ENCODE data around the gene AMDHD2.
"Not testable (repeated sequence)": the region's sequence is repeated elsewhere in the genome, so short reads cannot be mapped to it uniquely, and the experiment has no call there.

AMDHD2 gene

DNA sequence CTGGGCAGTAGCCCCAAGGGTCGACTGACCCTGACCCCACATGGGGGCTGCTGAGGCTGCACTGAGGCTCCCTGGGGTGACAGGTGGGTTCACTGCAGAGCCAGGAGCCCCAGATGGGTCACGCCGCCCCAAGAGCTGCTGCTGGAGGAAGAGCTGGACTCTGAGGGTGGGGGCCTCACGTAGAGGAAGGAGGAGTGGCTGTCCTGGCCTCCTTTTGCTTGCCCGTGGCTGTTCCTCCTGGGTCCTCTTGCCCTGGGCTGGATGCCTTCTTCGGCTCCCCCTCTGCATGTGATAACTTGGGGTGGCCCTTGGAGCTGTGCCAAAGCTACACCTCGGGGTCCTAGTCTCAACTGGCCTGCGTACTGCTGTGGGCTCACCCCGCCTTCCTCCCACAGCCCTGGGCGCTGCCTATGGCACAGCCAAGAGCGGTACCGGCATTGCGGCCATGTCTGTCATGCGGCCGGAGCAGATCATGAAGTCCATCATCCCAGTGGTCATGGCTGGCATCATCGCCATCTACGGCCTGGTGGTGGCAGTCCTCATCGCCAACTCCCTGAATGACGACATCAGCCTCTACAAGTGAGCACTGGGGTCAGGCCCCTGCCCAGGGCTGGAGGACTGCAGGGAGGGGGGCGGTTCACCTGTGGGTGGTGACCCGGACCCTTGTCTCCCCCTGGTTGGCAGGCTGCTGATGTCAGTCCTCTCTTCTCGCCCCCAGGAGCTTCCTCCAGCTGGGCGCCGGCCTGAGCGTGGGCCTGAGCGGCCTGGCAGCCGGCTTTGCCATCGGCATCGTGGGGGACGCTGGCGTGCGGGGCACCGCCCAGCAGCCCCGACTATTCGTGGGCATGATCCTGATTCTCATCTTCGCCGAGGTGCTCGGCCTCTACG lies 1.1 kb upstream of the AMDHD2 start:
- DNase-seq: no peak

DNA sequence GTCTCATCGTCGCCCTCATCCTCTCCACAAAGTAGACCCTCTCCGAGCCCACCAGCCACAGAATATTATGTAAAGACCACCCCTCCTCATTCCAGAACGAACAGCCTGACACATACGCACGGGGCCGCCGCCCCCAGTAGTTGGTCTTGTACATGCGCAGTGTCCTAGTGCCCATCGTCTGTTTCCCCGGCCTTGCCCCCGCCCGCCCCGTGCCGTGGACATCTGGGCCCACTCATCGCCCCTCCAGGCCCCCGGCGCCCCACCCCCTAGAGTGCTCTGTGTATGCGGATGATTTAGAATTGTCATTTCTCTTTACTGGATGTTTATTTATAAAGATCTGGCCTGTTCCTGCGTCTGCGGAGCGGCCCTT lies 475 bp upstream of the AMDHD2 start:
- DNase-seq: no peak

DNA sequence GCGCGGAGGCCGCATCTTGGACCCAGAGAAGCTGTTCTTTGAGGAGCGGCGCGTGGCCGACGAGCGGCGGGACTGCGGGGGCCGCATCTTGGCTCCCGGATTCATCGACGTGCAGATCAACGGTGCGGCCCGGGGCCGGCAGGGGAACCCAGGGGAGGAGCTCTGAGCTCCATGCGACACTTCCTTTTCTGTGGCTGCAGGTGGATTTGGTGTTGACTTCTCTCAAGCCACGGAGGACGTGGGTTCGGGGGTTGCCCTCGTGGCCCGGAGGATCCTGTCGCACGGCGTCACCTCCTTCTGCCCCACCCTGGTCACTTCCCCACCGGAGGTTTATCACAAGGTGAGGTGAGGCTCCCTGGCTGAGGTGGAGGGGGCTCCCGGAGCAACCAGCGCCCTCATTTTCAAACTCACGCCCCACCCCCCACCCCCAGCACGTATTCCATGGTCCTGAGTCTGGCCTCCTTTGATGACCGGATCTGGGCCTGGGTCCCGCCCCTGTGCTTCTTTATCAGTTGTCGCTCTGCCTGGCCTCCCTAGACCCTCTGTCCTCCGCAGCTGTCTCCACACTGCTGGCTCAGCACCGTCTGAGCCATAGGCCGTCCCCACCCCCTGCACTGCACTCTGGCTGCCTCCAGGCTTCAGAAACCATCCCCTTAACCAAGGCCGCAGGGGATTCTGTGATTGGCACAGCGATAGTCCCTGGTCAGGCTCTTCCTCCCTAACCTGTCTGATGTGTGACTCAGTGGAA lies 787 bp downstream of the AMDHD2 start:
- peak; percentile 55 for DNase-seq

DNA sequence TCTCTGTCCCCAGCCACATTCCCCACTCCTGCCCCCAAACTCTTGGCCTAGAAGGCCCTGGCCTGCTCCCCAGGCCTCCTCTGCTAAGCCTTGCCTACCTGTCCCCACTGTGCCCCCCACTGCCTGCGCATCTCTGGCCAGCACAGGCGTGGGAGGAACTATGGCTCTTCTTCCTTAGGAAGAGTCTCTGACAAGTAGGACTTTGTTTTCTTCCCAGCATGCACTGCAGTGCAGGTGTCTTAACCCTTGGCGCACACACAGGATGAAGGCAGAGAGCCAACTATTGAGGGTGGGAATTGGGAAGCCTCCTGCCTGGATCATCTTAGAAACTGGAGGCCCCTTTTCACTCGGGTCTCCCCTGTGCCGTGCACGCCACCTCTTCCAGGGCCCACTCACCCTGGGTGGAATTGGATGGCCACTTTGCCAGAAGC lies 3.6 kb downstream of the AMDHD2 start:
- no peak for DNase-seq

DNA sequence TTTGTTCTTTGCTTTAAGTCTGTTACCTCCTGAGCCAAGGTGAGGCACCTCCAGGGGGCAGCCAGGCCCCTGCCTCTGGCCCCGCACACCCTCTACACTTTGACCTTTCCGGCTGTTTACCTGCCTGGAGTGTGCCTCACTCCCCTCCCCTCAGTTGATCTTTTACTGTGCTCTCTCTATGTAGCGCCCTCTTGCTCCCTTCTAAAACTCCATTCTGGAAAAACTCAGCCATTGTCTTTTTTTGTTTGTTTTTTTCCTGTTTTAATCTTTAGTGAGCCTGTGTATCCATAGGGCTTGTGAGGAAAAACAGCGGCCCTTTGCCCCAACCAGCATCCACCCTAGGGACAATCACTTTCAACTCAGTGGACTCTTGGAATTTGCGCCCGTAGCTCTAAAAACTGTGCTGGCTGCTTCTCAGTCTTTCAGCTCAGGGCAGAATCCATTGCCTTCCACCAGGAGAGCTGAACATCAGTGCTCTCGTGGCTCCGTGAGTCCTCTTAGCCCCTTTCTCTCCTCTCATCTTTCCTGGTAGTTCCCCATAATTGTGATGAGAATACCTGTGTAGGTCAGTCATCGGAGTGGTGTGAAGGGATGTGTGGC lies 4.3 kb downstream of the AMDHD2 start:
- DNase-seq: no peak

DNA sequence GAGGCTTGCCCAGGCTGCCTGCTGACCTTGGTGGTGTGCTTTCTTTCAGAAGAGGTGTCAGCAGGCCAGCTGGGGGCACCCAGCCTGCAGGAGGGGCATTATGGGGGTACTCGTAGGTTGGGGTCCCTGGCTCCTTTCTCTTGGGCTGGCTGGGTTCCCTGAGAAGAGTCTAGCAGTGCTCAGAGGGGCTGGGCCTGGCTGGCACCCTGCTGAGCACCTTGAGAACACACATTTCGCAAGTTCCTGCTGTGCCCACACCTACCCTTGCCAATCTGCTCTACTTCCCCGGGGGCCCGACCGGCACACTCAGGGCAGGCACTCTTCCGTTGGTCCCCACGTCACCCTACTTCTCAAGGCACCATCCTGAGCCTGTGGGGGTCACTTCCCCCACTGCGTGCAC lies 6.0 kb downstream of the AMDHD2 start:
- DNase-seq: no peak

DNA sequence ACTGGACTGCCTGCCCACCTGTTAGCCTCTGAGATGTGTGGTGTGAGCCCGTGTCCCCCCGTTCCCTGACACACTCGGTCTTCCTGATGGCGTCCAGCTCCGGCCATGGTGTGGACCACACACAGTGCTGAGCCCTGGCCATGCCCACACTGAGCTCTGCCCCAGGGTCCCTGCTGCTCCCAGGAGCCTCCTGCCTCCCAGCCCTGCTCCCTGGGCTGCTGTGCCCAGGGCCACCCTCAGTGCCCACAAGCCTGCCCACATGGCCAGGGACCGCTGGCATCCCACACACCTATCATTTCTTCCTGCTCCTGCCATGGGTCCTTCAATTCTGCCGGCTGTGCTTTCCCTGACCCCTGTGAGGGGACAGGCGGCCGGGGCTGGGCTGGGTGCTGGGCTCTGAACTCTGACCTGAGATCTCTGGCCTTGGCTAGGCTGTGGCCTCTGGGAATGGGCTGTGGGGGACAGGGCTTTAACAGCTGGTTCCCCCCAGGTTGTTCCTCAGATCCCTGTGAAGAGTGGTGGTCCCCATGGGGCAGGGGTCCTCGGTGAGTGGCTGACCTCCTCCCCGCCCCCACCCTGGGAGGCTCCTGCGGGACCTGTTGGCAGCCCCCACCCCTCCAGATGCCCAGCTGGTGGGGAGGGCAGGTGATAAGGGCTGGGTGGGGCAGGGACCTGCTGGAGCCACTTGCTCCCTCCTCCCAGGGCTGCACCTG lies 7.1 kb downstream of the AMDHD2 start:
- DNase-seq: no peak

DNA sequence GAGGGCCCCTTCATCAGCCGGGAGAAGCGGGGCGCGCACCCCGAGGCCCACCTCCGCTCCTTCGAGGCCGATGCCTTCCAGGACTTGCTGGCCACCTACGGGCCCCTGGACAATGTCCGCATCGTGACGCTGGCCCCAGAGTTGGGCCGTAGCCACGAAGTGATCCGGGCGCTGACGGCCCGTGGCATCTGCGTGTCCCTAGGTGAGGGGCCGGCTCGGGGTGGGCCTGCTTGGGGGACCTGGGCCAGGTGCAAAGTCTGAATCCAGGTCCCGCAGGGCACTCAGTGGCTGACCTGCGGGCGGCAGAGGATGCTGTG lies 7.6 kb downstream of the AMDHD2 start:
- no peak for DNase-seq

DNA sequence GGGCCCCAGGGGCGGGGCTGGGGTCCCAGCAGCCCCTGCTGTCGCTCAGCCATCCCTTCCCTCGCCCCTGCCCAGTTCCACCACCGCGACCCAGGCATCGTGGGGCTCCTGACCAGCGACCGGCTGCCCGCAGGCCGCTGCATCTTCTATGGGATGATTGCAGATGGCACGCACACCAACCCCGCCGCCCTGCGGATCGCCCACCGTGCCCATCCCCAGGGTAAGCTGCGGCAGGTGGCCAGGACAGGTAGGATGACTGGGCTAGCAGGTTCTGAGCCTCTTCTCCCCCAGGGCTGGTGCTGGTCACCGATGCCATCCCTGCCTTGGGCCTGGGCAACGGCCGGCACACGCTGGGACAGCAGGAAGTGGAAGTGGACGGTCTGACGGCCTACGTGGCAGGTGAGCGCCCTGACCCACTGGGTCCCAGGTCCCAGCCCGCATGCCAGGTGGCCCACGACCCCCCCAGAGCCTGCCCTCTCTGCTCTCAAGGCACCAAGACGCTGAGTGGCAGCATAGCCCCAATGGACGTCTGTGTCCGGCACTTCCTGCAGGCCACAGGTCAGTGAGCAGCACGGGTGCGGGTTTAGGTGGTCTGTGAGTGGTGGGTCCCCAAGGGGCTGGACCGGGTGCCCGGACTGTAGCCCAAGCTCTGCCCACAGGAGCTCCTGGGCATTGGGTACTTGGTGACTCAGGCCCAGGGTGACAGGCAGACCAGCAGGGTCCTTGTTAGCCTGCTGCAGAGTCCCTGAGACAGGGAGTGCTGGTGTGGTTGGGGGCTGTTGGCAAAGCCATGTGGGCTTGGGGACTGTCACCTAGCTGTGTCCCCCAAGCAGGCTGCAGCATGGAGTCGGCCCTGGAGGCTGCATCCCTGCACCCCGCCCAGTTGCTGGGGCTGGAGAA lies 8.2 kb downstream of the AMDHD2 start:
- DNase-seq: no peak

DNA sequence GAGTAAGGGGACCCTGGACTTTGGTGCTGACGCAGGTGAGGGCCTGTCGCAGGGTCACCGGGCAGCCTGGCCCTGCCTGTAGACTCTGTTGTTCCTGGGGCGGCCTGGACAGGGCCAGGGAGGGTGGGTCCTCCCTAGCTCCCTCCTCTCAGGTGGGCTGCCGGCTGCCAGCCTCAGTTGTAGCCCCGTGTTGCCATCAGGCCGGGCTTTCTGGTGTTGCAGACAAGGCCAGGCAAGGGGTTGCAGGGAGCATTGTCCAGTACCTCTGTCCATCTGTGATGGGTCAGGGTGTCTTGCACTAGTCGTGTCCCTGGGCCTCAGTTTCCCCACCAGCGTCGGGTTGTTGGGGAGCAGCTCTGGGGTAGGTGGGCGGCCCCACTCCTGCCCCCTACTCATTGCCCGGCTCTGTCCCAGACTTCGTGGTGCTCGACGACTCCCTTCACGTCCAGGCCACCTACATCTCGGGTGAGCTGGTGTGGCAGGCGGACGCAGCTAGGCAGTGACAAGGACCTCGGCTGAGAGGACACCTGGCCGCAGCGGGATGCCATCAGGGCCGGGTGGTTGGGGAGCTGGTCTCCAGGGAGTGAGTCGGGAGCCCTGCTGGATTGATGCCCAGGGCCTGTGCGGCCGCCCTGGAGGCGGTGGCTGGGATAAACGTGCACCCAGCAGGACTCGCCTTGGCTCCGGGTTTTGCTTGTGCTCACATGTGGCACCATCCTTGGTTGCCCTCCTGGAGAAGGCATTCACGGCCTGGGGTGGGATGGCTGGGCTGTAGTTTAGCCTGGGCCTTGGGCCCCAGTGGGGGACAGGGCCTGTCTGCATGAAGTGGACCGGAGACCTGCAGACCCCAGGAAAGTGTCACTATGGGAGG lies 9.1 kb downstream of the AMDHD2 start:
- no peak for DNase-seq

DNA sequence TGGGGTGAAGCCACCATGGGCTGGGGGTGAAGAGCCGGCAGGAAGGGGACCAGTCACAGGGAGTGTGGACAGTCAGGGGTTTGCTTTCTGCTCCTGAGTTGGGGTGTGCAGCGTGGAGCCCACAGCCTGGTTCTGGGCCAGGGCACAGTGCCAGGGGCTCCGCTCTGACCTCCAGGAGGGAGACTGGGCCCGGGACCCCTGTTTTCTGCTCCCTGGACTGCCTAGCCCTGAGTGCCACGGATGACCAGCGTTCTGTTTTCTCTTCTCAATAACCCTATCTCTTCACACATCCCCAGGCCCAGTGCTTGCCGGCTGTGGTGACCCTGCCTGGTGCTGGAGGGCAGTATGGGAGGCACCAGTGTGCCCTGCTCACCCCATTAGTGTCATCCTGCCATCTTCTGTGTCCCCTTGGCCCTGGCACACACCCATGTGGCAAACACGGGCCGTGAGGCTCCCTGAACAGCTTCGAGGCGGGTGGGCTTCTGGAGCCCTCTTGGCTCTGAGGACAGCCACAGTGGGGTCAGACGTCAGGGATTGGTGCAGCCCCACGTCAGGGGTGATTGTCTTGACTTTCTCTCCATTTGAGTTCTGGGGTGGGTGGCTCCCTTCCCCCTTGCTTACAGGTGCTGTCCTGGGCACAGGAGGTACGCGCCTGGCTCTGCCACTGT lies 9.9 kb downstream of the AMDHD2 start:
- no peak for DNase-seq

DNA sequence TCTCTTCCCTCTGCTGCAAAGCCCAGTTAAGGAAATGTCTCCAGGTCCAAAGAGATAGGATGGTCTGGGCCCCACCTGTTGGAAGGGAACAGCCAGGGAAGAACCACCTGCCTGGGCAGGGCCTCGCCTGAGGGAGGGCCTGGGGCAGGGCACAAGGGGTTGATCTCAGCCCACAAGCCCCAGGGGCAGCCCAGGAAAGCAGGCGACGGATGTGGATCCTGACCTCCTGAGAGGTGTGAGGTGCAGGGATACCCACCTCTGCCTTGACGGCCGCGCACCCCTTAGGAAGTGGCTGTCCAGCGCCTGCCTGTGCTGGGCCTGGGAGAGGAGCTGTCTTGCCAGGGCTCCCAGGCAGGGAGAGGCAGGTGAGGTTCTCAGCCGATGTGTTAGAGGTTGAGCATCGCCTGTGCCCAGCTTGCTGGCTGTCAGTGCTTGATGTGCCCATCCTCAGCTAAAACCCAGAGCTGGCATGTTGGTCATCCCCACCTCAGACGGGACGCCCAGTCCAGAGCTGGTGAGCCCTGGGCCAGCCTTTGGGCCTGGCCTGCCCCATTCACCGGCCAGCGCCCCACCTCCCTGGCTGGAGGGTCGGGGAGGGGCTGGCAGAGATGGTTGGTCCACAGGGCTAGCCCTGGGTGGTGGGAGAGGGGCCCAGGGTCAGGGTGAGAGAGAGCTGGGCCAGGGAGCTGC lies 10.6 kb downstream of the AMDHD2 start:
- no peak for DNase-seq

DNA sequence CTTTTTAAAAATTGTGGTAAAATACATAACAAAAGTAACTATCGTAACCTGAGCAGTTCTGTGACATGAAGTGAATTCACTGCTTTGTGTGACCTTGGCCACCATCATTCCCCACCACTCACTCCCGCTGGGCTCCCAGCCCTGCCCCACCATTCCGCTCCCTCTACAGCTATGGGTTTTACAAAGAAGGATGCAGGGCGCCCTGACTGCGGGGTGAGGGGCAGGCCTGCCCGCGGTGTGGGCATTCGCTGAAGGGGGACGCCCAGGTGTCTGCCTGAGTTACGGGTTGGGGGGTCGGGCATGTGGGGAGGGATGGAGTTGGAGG lies 11.2 kb downstream of the AMDHD2 start, which contains the start of gene CEMP1:
Gene CEMP1, minus strand, starts transcription at position 38 of the 325 bp plus-strand sequence. CDS start 335 bp downstream, outside the sequence.
- DNase-seq: no peak

DNA sequence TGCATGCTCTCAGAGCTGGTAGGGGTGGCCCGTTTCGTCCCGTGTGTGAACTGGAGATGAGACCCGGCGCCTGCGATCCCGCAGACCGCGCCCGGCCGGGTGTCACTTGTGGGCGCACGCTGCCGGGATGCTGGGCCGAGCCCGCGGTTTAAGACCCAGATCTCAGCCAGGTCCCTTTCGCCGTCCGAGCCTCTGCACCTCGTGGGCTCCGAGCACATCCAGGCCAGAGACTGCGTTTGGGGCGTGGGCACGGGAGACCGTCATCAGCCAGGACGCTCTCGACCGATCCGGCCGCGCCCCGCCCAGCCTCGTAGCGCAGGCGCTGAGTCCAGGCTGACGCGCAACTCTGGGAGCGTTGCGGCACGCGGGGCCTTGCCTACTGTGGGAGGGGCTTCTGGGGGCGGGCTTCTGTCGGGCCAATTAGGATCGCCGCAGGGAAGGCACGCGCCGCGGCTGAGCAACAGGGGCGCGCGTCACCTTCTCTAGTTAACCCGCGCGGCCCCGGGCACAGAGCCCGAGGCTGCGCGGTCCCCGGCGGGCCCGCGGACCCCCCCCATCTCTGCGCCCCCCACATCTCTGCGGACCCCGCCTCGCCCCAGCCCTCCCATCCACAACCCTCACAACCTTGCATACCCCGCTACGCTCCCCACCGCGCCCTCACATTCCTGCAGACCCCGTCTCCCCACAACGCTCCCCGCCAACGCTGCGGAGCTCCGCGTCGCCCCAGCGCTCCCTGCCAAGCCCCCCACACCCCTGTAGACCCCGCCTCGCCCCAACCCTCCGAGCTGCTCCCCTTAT lies 11.7 kb downstream of the AMDHD2 start:
- peak; percentile 99 for DNase-seq

DNA sequence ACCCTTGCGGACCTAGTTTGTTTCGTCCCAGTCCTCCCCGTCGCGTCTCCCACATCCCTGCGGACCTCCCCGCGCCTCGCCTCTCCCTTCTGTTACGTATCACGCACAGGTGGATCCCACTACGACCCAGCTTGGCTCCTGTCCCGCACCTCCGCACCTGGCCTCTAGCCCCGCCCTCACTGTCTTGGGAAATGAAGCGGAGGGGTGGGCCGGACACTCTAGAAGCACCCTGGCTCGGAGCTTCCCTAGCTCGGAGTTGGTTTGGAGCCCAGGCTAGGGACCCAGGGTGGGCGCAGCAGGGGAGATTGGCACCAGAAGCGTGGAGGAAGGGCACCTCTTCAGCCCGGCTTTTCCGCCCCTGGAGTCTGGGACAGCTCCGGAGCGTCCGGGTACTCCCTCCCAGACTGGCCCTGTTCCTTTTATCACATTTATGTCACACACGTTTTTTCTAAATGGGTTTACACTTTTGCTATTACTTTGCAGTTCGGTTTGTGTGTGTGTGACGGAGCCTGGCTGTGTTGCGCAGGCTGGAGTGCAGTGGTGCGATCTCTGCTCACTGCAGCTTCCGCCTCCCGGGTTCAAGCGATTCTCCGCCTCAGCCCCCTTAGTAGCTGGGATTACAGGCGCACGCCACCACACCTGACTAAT lies 12.4 kb downstream of the AMDHD2 start:
- peak; percentile 72 for DNase-seq

DNA sequence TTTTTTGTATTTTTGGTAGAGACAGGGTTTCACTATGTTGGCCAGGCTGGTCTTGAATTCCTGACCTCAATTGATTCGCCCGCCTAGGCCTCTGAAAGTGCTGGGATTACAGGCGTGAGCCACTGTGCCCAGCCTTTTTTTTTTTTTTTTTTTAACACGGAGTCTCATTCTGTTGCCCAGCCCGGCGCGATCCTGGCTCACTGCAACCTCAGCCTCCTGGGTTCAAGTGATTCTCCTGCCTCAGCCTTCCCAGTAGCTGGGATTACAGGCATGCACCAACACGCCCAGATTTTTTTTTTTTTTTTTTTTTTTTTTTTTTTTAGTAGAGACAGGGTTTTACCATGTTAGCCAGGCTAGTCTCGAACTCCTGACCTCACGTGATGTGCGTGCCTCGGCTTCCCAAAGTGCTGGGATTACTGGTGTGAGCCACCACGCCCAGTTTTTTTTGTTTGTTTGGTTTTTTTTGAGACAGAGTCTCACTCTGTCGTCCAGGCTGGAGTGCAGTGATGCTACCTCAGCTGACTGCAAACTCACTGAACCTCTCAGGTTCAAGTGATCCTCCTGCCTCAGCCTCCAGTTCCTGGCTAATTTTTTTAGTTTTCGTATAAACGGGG lies 13.1 kb downstream of the AMDHD2 start:
- DNase-seq: not testable (repeated sequence)

DNA sequence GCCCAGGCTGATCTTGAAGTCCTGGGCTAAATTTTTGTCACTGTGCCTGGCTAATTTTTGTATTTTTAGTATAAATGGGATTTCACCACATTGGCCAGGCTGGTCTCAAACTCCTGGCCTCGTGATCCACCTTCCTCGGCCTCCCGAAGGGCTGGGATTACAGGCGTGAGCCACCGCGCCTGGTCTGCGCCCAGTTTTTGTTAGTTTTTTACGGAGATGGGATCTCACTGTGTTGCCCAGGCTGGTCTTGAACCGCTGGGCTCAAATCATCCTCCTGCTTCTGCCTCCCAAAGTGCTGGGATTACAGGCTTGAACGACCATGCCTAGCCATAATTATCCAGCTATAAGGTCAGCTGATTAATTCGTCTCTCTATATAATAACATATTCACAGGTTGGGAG lies 13.7 kb downstream of the AMDHD2 start:
- no peak for DNase-seq

DNA sequence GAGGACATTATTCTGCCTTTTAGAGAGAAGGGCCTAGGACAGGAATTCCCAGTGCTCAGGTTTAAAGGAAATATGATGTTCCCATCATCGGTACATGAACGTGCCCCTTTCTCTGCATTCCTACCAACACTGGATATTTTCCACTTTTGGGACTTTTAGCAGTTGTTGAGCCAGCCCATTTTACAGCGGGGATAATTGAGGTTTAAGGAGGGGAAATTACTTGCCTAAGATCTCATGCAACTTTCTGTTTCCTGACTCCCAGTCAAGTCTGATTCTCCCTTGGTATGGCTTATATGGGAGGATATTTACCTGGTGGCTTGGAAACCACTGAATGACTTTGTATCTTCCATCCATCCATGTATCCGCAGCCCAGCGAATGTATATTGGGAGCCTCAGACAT lies 14.2 kb downstream of the AMDHD2 start:
- not testable (repeated sequence) for DNase-seq
